LNCaP clone FGC (cell line): ENCODE data around the gene SLBP.

Source experiments
- DNase-seq: peaks from one replicate; pipeline ENCODE4 v3.0.0-alpha.2; 2011; ENCODE audit warnings: low read depth
- H3K4me3 ChIP-seq: 2 replicates; pipeline ENCODE4 v1.5.1; 2011; ENCODE audit warnings: mild to moderate bottlenecking, low read depth, low read length, control low read depth
- CTCF ChIP-seq: IDR thresholded peaks from 2 replicates; pipeline ENCODE4 v1.5.1; 2012; ENCODE audit warnings: mild to moderate bottlenecking; ENCODE audit not compliant: control insufficient read depth, insufficient read depth; ENCODE audit errors: extremely low read depth

Gene SLBP

GRCh38 chr4:1660948-1661677 lies 51.0 kb downstream of the SLBP start:
- no peak for DNase-seq
- TF ChIP-seq CTCF, result no peak
- no peak overlapping the region for H3K4me3 ChIP-seq

- no peak overlapping the region for H3K4me3 ChIP-seq
- DNase-seq, result no peak
- no peak for TF ChIP-seq CTCF
Measured at GRCh38 chr4:1659104-1660043, 52.7 kb downstream of the SLBP start.

- TF ChIP-seq CTCF, result no peak
- no peak for DNase-seq
- H3K4me3 ChIP-seq, result no peak overlapping the region
Measured at GRCh38 chr4:1658581-1658980, 53.5 kb downstream of the SLBP start.

- no peak overlapping the region for H3K4me3 ChIP-seq
- no peak for DNase-seq
- no peak for TF ChIP-seq CTCF
Measured at GRCh38 chr4:1658146-1658545, 54.0 kb downstream of the SLBP start.

GRCh38 chr4:1656986-1657385 lies 55.1 kb downstream of the SLBP start:
- DNase-seq, result no peak
- no peak overlapping the region for H3K4me3 ChIP-seq
- TF ChIP-seq CTCF, result no peak

GRCh38 chr4:1656132-1656531 lies 56.0 kb downstream of the SLBP start:
- TF ChIP-seq CTCF, result no peak

More at GRCh38 chr4:1656132-1656531, 56.0 kb downstream of the SLBP start:
- no peak for DNase-seq
- no peak overlapping the region for H3K4me3 ChIP-seq
